ENCODE results near the gene VPS41.

DNA sequence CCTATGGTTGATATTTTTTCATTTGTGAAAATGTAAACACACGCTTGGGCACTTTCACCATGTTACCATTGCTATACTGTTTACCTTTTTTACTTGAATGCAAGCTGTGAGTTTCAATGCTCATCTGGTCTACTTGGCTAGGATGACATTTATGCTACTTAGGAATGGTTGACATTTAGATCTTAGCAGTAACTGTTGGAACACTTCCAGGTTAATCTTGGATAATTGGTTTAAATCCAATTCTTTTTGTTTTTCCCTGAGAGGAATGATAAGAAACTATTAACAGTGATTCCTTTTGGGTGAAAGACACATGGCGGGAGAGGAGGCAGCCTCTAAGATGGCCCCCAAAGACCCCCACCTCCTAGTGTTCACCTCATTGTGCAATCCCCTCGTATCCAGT lies 226.4 kb downstream of the VPS41 start:
- TF ChIP-seq, protein P1, sequence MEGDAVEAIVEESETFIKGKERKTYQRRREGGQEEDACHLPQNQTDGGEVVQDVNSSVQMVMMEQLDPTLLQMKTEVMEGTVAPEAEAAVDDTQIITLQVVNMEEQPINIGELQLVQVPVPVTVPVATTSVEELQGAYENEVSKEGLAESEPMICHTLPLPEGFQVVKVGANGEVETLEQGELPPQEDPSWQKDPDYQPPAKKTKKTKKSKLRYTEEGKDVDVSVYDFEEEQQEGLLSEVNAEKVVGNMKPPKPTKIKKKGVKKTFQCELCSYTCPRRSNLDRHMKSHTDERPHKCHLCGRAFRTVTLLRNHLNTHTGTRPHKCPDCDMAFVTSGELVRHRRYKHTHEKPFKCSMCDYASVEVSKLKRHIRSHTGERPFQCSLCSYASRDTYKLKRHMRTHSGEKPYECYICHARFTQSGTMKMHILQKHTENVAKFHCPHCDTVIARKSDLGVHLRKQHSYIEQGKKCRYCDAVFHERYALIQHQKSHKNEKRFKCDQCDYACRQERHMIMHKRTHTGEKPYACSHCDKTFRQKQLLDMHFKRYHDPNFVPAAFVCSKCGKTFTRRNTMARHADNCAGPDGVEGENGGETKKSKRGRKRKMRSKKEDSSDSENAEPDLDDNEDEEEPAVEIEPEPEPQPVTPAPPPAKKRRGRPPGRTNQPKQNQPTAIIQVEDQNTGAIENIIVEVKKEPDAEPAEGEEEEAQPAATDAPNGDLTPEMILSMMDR (IDR thresholded peaks at IDR 0.05; ENCODE audit: borderline replicate concordance, extremely low read depth, low read length, poor library complexity, severe bottlenecking) = no peak
- no peak for TF ChIP-seq EZH2 (IDR thresholded peaks at IDR 0.05; ENCODE audit: borderline replicate concordance, low read depth, low read length, severe bottlenecking)

All from DND-41 (cell line).